IMR-90 (cell line): ENCODE measurements around the gene PSMB3. TPM values are rescaled to one million over a fixed set of nuclear protein-coding genes. Genes with fewer than 3 reads are reported as not detected.

Experiments used
- ATAC-seq: fragments of 200-7000 bp; cut with Tn5 transposase; 2 replicates; pipeline ENCODE4 v1.9.1; 2020; ENCODE audit warnings: low read depth, mild to moderate bottlenecking, moderate library complexity
- BruUV-seq: library from RNA; stranded (reverse); fragments of 400-500 nt; replicated peaks from 2 replicates; lab custom pipeline; 2021; lab: Mats Ljungman, UMichigan
- CTCF ChIA-PET: fragments of 300-600 bp; formaldehyde crosslinking; extraction: SDS; loops from one replicate; lab custom pipeline; 2021; ENCODE audit warnings: antibody characterized with exemption; lab: Yijun Ruan, JAX
- POLR2A ChIA-PET: fragments of 300-600 bp; sonication (Branson Sonifier 250); formaldehyde crosslinking; loops from one replicate; lab custom pipeline; 2022; ENCODE audit warnings: antibody characterized with exemption; ENCODE audit not compliant: unreplicated experiment; lab: Charles Lee
- DNase-seq: peaks from one replicate; pipeline ENCODE4 v3.0.0; 2013
- H2AFZ ChIP-seq: replicated peaks from 2 replicates; pipeline ENCODE3; 2013; ENCODE audit warnings: low read length, mild to moderate bottlenecking; ENCODE audit not compliant: poor library complexity
- H2AK5ac ChIP-seq: 2 replicates; pipeline ENCODE4 v1.6.1; 2013; ENCODE audit warnings: low read depth, low read length, inconsistent platforms
- H2AK9ac ChIP-seq: replicated peaks from 2 replicates; pipeline ENCODE3; 2013; ENCODE audit warnings: mild to moderate bottlenecking, low read depth, low read length, moderate library complexity; ENCODE audit not compliant: poor library complexity
- H2BK120ac ChIP-seq: 2 replicates; pipeline ENCODE4 v1.6.1; 2013; ENCODE audit warnings: low read depth, low read length, inconsistent platforms
- H2BK15ac ChIP-seq: 3 replicates; pipeline ENCODE4 v1.6.1; 2013; ENCODE audit warnings: low read depth, low read length, inconsistent platforms
- H2BK20ac ChIP-seq: 2 replicates; pipeline ENCODE4 v1.6.1; 2013; ENCODE audit warnings: low read depth, mild to moderate bottlenecking, inconsistent platforms, low read length, moderate library complexity
- H2BK5ac ChIP-seq: 2 replicates; pipeline ENCODE4 v1.6.1; 2013; ENCODE audit warnings: mild to moderate bottlenecking, low read depth, low read length, inconsistent platforms; ENCODE audit not compliant: poor library complexity, severe bottlenecking
- H3K14ac ChIP-seq: replicated peaks from 2 replicates; pipeline ENCODE4 v1.6.1; 2013; ENCODE audit warnings: low read depth, low read length, inconsistent platforms
- H3K18ac ChIP-seq: 2 replicates; pipeline ENCODE4 v1.6.1; 2013; ENCODE audit warnings: low read depth, low read length, control low read depth
- H3K23ac ChIP-seq: 2 replicates; pipeline ENCODE4 v1.6.1; 2013; ENCODE audit warnings: low read depth, low read length, inconsistent platforms
- H3K27ac ChIP-seq: 2 replicates; pipeline ENCODE4 v1.5.1; 2013; ENCODE audit warnings: mild to moderate bottlenecking, control low read depth, low read length; ENCODE audit not compliant: insufficient read depth
- H3K27me3 ChIP-seq: 2 replicates; pipeline ENCODE4 v1.6.1; 2013; ENCODE audit warnings: low read length; ENCODE audit not compliant: control insufficient read depth, insufficient read depth
- H3K36me3 ChIP-seq: 2 replicates; pipeline ENCODE4 v1.6.1; 2013; ENCODE audit warnings: low read length, mixed read lengths; ENCODE audit not compliant: control insufficient read depth, insufficient read depth
- H3K4ac ChIP-seq: 2 replicates; pipeline ENCODE4 v1.6.1; 2013; ENCODE audit warnings: low read depth, low read length, inconsistent platforms
- H3K4me1 ChIP-seq: 2 replicates; pipeline ENCODE4 v1.6.1; 2013; ENCODE audit warnings: low read length, mixed read lengths; ENCODE audit not compliant: control insufficient read depth, insufficient read depth
- H3K4me2 ChIP-seq: 2 replicates; pipeline ENCODE4 v1.6.1; 2013; ENCODE audit warnings: low read depth, mild to moderate bottlenecking, control low read depth, low read length, moderate library complexity
- H3K4me3 ChIP-seq: 2 replicates; pipeline ENCODE4 v1.5.1; 2013; ENCODE audit warnings: low read depth, mild to moderate bottlenecking, control low read depth, low read length, moderate library complexity; ENCODE audit not compliant: insufficient read depth
- H3K56ac ChIP-seq: 2 replicates; pipeline ENCODE4 v1.6.1; 2013; ENCODE audit warnings: low read length, inconsistent platforms; ENCODE audit not compliant: insufficient read depth; ENCODE audit errors: extremely low read depth
- H3K79me1 ChIP-seq, 2 experiments: 2 replicates each; pipeline ENCODE4 v1.6.1; 2013; ENCODE audit warnings: low read length in 2 of 2, inconsistent platforms in 1 of 2, low read depth in 1 of 2
- H3K9ac ChIP-seq: 2 replicates; pipeline ENCODE4 v1.6.1; 2013; ENCODE audit warnings: low read depth, low read length, control low read depth
- H3K9me1 ChIP-seq: 2 replicates; pipeline ENCODE4 v1.6.1; 2013; ENCODE audit warnings: low read length, inconsistent platforms; ENCODE audit not compliant: insufficient read depth
- H3K9me3 ChIP-seq: 2 replicates; pipeline ENCODE4 v1.6.1; 2013; ENCODE audit warnings: low read length; ENCODE audit not compliant: control insufficient read depth, insufficient read depth
- H4K20me1 ChIP-seq: 2 replicates; pipeline ENCODE4 v1.6.1; 2013; ENCODE audit warnings: low read length, inconsistent platforms; ENCODE audit not compliant: insufficient read depth
- H4K5ac ChIP-seq: 2 replicates; pipeline ENCODE4 v1.6.1; 2013; ENCODE audit warnings: mild to moderate bottlenecking, low read depth, low read length, control low read depth
- H4K8ac ChIP-seq, 2 experiments: 2 replicates each; pipeline ENCODE4 v1.6.1; 2013; ENCODE audit warnings: low read depth in 2 of 2, low read length in 2 of 2, control low read depth in 1 of 2, inconsistent platforms in 1 of 2
- H4K91ac ChIP-seq: 2 replicates; pipeline ENCODE4 v1.6.1; 2013; ENCODE audit warnings: low read depth, low read length, inconsistent platforms; ENCODE audit not compliant: insufficient read depth
- CEBPB ChIP-seq: IDR thresholded peaks from 2 replicates; pipeline ENCODE4 v1.6.1; 2012; ENCODE audit warnings: low read depth, low read length, improper control_type of control experiment
- CHD1 ChIP-seq: IDR thresholded peaks from 2 replicates; pipeline ENCODE4 v1.6.1; 2012; ENCODE audit warnings: low read depth, low read length, improper control_type of control experiment
- CTCF ChIP-seq: conservative IDR thresholded peaks from 2 replicates; pipeline ENCODE4 v1.5.1; 2012; ENCODE audit warnings: mild to moderate bottlenecking, low read depth, low read length, improper control_type of control experiment
- ELK1 ChIP-seq: fragments of 150-350 bp; IDR thresholded peaks from 2 replicates; pipeline ENCODE4 v1.6.1; 2016; ENCODE audit warnings: low read depth, mild to moderate bottlenecking, low read length, moderate library complexity, borderline replicate concordance
- MAFK ChIP-seq: IDR thresholded peaks from 2 replicates; pipeline ENCODE4 v1.6.1; 2012; ENCODE audit warnings: low read depth, low read length, improper control_type of control experiment
- MAZ ChIP-seq: IDR thresholded peaks from 2 replicates; pipeline ENCODE4 v1.6.1; 2012; ENCODE audit warnings: low read depth, mild to moderate bottlenecking, low read length, improper control_type of control experiment, moderate library complexity, borderline replicate concordance
- MXI1 ChIP-seq: IDR thresholded peaks from 2 replicates; pipeline ENCODE4 v1.6.1; 2012; ENCODE audit warnings: low read depth, mild to moderate bottlenecking, low read length, moderate library complexity, borderline replicate concordance
- POLR2A ChIP-seq: IDR thresholded peaks from 2 replicates; pipeline ENCODE4 v1.6.1; 2012; ENCODE audit warnings: mild to moderate bottlenecking, low read depth, low read length
- RAD21 ChIP-seq: IDR thresholded peaks from 2 replicates; pipeline ENCODE4 v1.6.1; 2012; ENCODE audit warnings: low read length, improper control_type of control experiment
- RCOR1 ChIP-seq: IDR thresholded peaks from 2 replicates; pipeline ENCODE4 v1.6.1; 2012; ENCODE audit warnings: mild to moderate bottlenecking, low read length, improper control_type of control experiment; ENCODE audit not compliant: insufficient replicate concordance
- SMC3 ChIP-seq: fragments of 150-350 bp; IDR thresholded peaks from 2 replicates; pipeline ENCODE4 v1.6.1; 2016; ENCODE audit warnings: low read depth, mild to moderate bottlenecking, antibody characterized with exemption, low read length, moderate library complexity
- WGBS, 2 experiments: methylation state at CpG; one replicate each; pipeline versions ENCODE4 v1.1.5 to v1.1.7; 2013; ENCODE audit warnings: missing lambda C conversion rate in 2 of 2; ENCODE audit not compliant: insufficient read length in 1 of 2; ENCODE audit errors: extremely low coverage in 2 of 2; 5-methylcytosine and 5-hydroxymethylcytosine counted together
- dilution Hi-C: fragments of 300-500 bp; cut with HindIII; formaldehyde crosslinking; loops from one replicate; pipeline ENCODE4 v1.14.3; 2018; ENCODE audit warnings: low sequenced_read_pairs; ENCODE audit not compliant: unreplicated experiment
- in situ Hi-C: fragments of 300-500 bp; cut with MboI; formaldehyde crosslinking; loops from 3 replicates; pipeline ENCODE4 v1.14.3; 2019; ENCODE audit warnings: low sequenced_read_pairs, inconsistent platforms, mixed read lengths
- intact Hi-C: fragments of 100-400 bp; cut with micrococcal nuclease; formaldehyde crosslinking; loops from 2 replicates; pipeline ENCODE4 v1.10.0; 2022
- polyA plus RNA-seq, 3 experiments: library from polyadenylated mRNA; depleted of rRNA; stranded (reverse); fragments of >200 nt; gene quantifications; 2 replicates each; pipeline ENCODE4 v1.2.3, GENCODE V29; 2012; ENCODE audit warnings: low replicate concordance in 1 of 3
- total RNA-seq: library from RNA; depleted of rRNA; stranded (reverse); fragments of >200 nt; gene quantifications from 2 replicates; pipeline ENCODE4 v1.2.3, GENCODE V29; 2012

PSMB3 gene
- total and polyA plus RNA-seq, 2 of the 4 experiments (the other 2 are of a cell fraction): 480 to 828 TPM

- TF ChIP-seq MAZ: no peak
- no peak for TF ChIP-seq POLR2A
Measured at GRCh38 chr17:38750312-38751121, 2.0 kb upstream of the PSMB3 start (continued).

- Histone ChIP-seq H3K56ac (no peak overlapping the region), H3K4me1 (peaks cover 5% of the 10 kb centered on the region), H3K36me3 (peaks cover 9% of the 10 kb centered on the region), H3K18ac (no peak overlapping the region), H3K4me2 (peak overlapping the region; percentile 69), H3K9ac (no peak overlapping the region; the same call in 1 of the 2 replicates), H2BK20ac (no peak overlapping the region), H3K27me3 (no peaks in the 10 kb centered on the region), H4K20me1 (peaks cover 17% of the 10 kb centered on the region), H2BK15ac (no peak overlapping the region), H2AFZ (no peak overlapping the region), H3K9me3 (no peaks in the 10 kb centered on the region), H4K8ac (peak overlapping the region in 1 of 2 experiments; percentile 51; a peak in 1 of 4 replicates), H3K79me1 (peaks cover 8 to 46% of the 10 kb centered on the region in 2 experiments; a peak in 3 of 4 replicates), H3K9me1 (peaks cover 3% of the 10 kb centered on the region), H3K14ac (0 out of 2 replicates have a peak overlapping the region, but pooled peaks have one; percentile 20), H2AK5ac (no peak overlapping the region), H4K91ac (no peak overlapping the region), H2BK5ac (peak overlapping the region; percentile 4), H3K4ac (peak overlapping the region; percentile 12; the same call in 1 of the 2 replicates), H3K4me3 (peak overlapping the region; percentile 82; the same call in 1 of the 2 replicates), H2BK120ac (no peak overlapping the region), H2AK9ac (peak overlapping the region; percentile 90), H3K27ac (no peak overlapping the region), H3K23ac (peak overlapping the region; percentile 49; the same call in 1 of the 2 replicates), H4K5ac (no peak overlapping the region; the same call in 1 of the 2 replicates)
- TF ChIP-seq RCOR1 (no peak), SMC3 (no peak), CHD1 (no peak), ELK1 (no peak), RAD21 (no peak), CEBPB (no peak), CTCF (no peak), MXI1 (no peak), MAFK (no peak)
- CTCF ChIA-PET: interaction anchor here (0.6 kb wide), 1 partner anchor 54 kb away, joined by 3 read pairs; no protein-coding TSS in a partner anchor
- in situ Hi-C loops: no loop called here
- WGBS, 2 experiments: 0% methylated on average over 2 of the region's 10 CpGs; no CpG with 5 or more reads in 1 of the 2 experiments
- POLR2A ChIA-PET: no interaction called here
- DNase-seq: peak; percentile 21
- dilution Hi-C loops: no loop called here
- intact Hi-C loops: loop anchor here (5.0 kb wide), 1 partner anchor 121 kb away; the partner anchor contains the start of gene LASP1
- BruUV-seq: no TSS peak
- ATAC-seq: no peak
Measured at GRCh38 chr17:38751144-38751807, 1.3 kb upstream of the PSMB3 start.
